GM12878 (cell line): Measurements from ENCODE around the gene COA1. TPM values are rescaled to one million over a fixed set of nuclear protein-coding genes. Genes with fewer than 3 reads are reported as not detected.

Source experiments
- ATAC-seq: fragments of 200-7000 bp; cut with Tn5 transposase; 3 replicates; pipeline ENCODE4 v1.9.1; 2020; ENCODE audit warnings: mild to moderate bottlenecking, moderate library complexity
- BruUV-seq: library from RNA; stranded (reverse); fragments of 400-500 nt; replicated peaks from 2 replicates; lab custom pipeline; 2021; lab: Mats Ljungman, UMichigan
- CTCF ChIA-PET: fragments of 300-600 bp; sonication (Branson Sonifier 250); formaldehyde crosslinking; extraction: SDS; loops from one replicate; lab custom pipeline; 2021; ENCODE audit warnings: inconsistent platforms; lab: Yijun Ruan, JAX
- POLR2A ChIA-PET: fragments of 350-600 bp; formaldehyde crosslinking; extraction: SDS; loops from one replicate; lab custom pipeline; 2021; ENCODE audit warnings: inconsistent platforms; lab: Charles Lee
- RAD21 ChIA-PET: fragments of 300-600 bp; sonication (Branson Sonifier 250); formaldehyde crosslinking; loops from one replicate; lab custom pipeline; 2023; ENCODE audit warnings: antibody characterized with exemption; ENCODE audit not compliant: unreplicated experiment; lab: Charles Lee
- SMC1A ChIA-PET: fragments of 300-600 bp; sonication (Branson Sonifier 250); formaldehyde crosslinking; loops from one replicate; lab custom pipeline; 2023; ENCODE audit not compliant: unreplicated experiment, uncharacterized antibody; lab: Charles Lee
- DNase-seq: peaks from one replicate; pipeline ENCODE4 v3.0.0-alpha.2; 2011; ENCODE audit warnings: low read depth, low spot score
- FAIRE-seq: peaks from 3 replicates; lab custom pipeline; 2011; peaks lifted over from hg19 to GRCh38; lab: Jason Lieb, UNC
- H2AFZ ChIP-seq: 2 replicates; pipeline ENCODE4 v1.6.0; 2011; ENCODE audit warnings: low read depth, low read length, control low read depth; ENCODE audit not compliant: control insufficient read depth
- H3K27ac ChIP-seq: 2 replicates; pipeline ENCODE4 v1.5.1; 2011; ENCODE audit warnings: control low read depth; ENCODE audit not compliant: control insufficient read depth, insufficient read depth
- H3K27me3 ChIP-seq, 2 experiments: replicated peaks in 1 of 2; 2 replicates each; pipeline versions ENCODE4 v1.6.0 to v1.6.1; 2011; ENCODE audit warnings: low read length in 1 of 2; ENCODE audit not compliant: control insufficient read depth in 2 of 2, insufficient read depth in 2 of 2
- H3K36me3 ChIP-seq, 2 experiments: 2 replicates each; pipeline ENCODE4 v1.5.1; 2011; ENCODE audit warnings: low read length in 1 of 2; ENCODE audit not compliant: control insufficient read depth in 2 of 2, insufficient read depth in 2 of 2
- H3K4me1 ChIP-seq: 2 replicates; pipeline ENCODE4 v1.6.1; 2011; ENCODE audit warnings: mild to moderate bottlenecking, low read length, moderate library complexity, mixed read lengths; ENCODE audit not compliant: control insufficient read depth, insufficient read depth
- H3K4me2 ChIP-seq: 2 replicates; pipeline ENCODE4 v1.6.0; 2011; ENCODE audit warnings: control low read depth; ENCODE audit not compliant: control insufficient read depth, insufficient read depth
- H3K4me3 ChIP-seq: fragments of 200-600 bp; sonication (generic); 2 replicates; pipeline ENCODE4 v1.5.1; 2016
- H3K79me2 ChIP-seq: 2 replicates; pipeline ENCODE4 v1.6.0; 2011; ENCODE audit warnings: low read length; ENCODE audit not compliant: control insufficient read depth, insufficient read depth
- H3K9ac ChIP-seq: 2 replicates; pipeline ENCODE4 v1.8.0; 2011; ENCODE audit warnings: low read length, control low read depth, mixed read lengths; ENCODE audit not compliant: control insufficient read depth, insufficient read depth
- H3K9me3 ChIP-seq: replicated peaks from 3 replicates; pipeline ENCODE4 v1.5.1; 2011; ENCODE audit warnings: mild to moderate bottlenecking, low read length; ENCODE audit not compliant: control insufficient read depth, insufficient read depth
- H4K20me1 ChIP-seq: 2 replicates; pipeline ENCODE4 v1.6.0; 2011; ENCODE audit not compliant: control insufficient read depth, insufficient read depth
- CREB1 ChIP-seq: IDR thresholded peaks from 2 replicates; pipeline ENCODE4 v1.6.1; 2012; ENCODE audit warnings: low read depth, mild to moderate bottlenecking, inconsistent platforms
- CREM ChIP-seq: IDR thresholded peaks from 2 replicates; pipeline ENCODE4 v1.6.1; 2014; ENCODE audit warnings: antibody characterized with exemption, low read depth
- GATAD2B ChIP-seq: fragments of 450-650 bp; conservative IDR thresholded peaks from 2 replicates; pipeline ENCODE4 v1.6.1; 2017; ENCODE audit warnings: low read depth, mild to moderate bottlenecking, moderate library complexity
- JUNB ChIP-seq: IDR thresholded peaks from 2 replicates; pipeline ENCODE4 v1.6.1; 2016; ENCODE audit warnings: antibody characterized with exemption, mild to moderate bottlenecking
- MTA3 ChIP-seq: IDR thresholded peaks from 2 replicates; pipeline ENCODE4 v1.6.1; 2012; ENCODE audit warnings: low read length, inconsistent platforms, borderline replicate concordance
- NR2F1 ChIP-seq: fragments of 450-650 bp; conservative IDR thresholded peaks from 2 replicates; pipeline ENCODE4 v1.6.1; 2017; ENCODE audit warnings: mild to moderate bottlenecking
- POLR2AphosphoS2 ChIP-seq: IDR thresholded peaks from 2 replicates; pipeline ENCODE4 v1.6.1; 2011; ENCODE audit warnings: low read depth, mild to moderate bottlenecking, low read length, improper control_type of control experiment, moderate library complexity
- RUNX3 ChIP-seq: IDR thresholded peaks from 2 replicates; pipeline ENCODE4 v1.6.1; 2012; ENCODE audit warnings: low read length, inconsistent platforms
- YY1 ChIP-seq: IDR thresholded peaks from 2 replicates; pipeline ENCODE4 v1.6.1; 2011; ENCODE audit warnings: low read depth, mild to moderate bottlenecking, low read length
- ZNF24 ChIP-seq: fragments of 450-650 bp; IDR thresholded peaks from 2 replicates; pipeline ENCODE4 v1.6.1; 2017; ENCODE audit warnings: antibody characterized with exemption, mild to moderate bottlenecking
- WGBS: methylation state at CpG from one replicate; pipeline ENCODE4 v1.1.6; 2016; ENCODE audit warnings: low lambda C conversion rate; ENCODE audit not compliant: insufficient replicate concordance, insufficient coverage; ENCODE audit errors: missing lambda C conversion rate; 5-methylcytosine and 5-hydroxymethylcytosine counted together
- in situ Hi-C: fragments of 300-500 bp; cut with MboI; formaldehyde crosslinking; loops from 9 replicates; pipeline ENCODE4 v1.14.3; 2018; ENCODE audit warnings: mixed read lengths
- intact Hi-C: fragments of 100-400 bp; cut with micrococcal nuclease; formaldehyde crosslinking; loops from one replicate; pipeline ENCODE4 v1.14.2; 2022; ENCODE audit not compliant: unreplicated experiment
- polyA plus RNA-seq, 11 experiments: library from polyadenylated mRNA; depleted of rRNA in 4 of 11; unstranded in 6 of 11; stranded (reverse) in 5 of 11; fragments of >200 nt; fragmentation: Nextera tagmentation in 4 of 11; fragmentation: Illumina TruSeq in 1 of 11; extraction: Ambion mirVana in 4 of 11; extraction: Trizol in 1 of 11; gene quantifications; 1 replicate in 1 of 11; 2 replicates in 10 of 11; pipeline versions ENCODE4 v1.2.1 to v1.2.3, GENCODE V29; 2011 to 2016; ENCODE audit warnings: inconsistent platforms in 2 of 11, missing spikeins in 2 of 11, low read depth in 1 of 11
- total RNA-seq, 4 experiments: library from RNA; depleted of rRNA in 3 of 4; stranded (reverse); fragments of >200 nt in 3 of 4; fragmentation: Illumina TruSeq in 1 of 4; extraction: Trizol in 1 of 4; gene quantifications; 2 replicates each; pipeline versions ENCODE4 v1.2.1 to v1.2.3, GENCODE V29; 2013 to 2021
- TF ChIP-seq, protein P1 (sequence below): fragments of 450-650 bp; IDR thresholded peaks from 2 replicates; pipeline ENCODE4 v1.6.1; 2017; ENCODE audit warnings: mild to moderate bottlenecking, low read depth, inconsistent platforms; ENCODE audit not compliant: poor library complexity, severe bottlenecking
- TF ChIP-seq, protein P2 (sequence below): IDR thresholded peaks from 2 replicates; pipeline ENCODE4 v1.6.1; 2012; ENCODE audit warnings: low read depth, low read length, improper control_type of control experiment
- TF ChIP-seq, protein P3 (sequence below): fragments of 150-350 bp; IDR thresholded peaks from 2 replicates; pipeline ENCODE4 v1.6.1; 2016; ENCODE audit warnings: low read depth, low read length
- TF ChIP-seq, protein P4 (sequence below): IDR thresholded peaks from 2 replicates; pipeline ENCODE4 v1.6.1; 2011; ENCODE audit warnings: borderline replicate concordance, low read depth, mild to moderate bottlenecking, moderate library complexity, low read length; ENCODE audit not compliant: insufficient read depth, poor library complexity, severe bottlenecking

The COA1 gene
- total and polyA plus RNA-seq, 10 of the 15 experiments (the other 5 are each of a cell fraction or from before 2014, with no cell fraction given): 83.1 to 258 (median 111) TPM

DNA sequence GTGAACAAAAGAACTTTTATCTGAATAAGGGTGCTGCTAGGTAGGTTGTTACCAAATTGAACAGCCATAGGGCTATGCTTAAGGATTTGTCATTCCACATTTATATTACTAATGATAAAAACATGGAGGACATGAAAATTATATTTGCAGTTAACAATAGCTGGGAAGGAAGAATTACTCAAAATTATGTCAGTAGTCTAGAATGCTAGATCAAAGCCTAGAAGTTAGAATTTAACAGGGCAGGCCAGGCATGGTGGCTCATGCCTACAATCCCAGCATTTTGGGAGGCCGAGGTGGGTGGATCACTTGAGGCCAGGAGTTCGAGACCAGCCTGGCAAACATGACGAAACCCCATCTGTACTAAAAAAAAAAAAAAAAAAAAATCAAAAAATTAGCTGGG, 137.0 kb downstream of the COA1 start (continued):
- TF ChIP-seq, protein P1, sequence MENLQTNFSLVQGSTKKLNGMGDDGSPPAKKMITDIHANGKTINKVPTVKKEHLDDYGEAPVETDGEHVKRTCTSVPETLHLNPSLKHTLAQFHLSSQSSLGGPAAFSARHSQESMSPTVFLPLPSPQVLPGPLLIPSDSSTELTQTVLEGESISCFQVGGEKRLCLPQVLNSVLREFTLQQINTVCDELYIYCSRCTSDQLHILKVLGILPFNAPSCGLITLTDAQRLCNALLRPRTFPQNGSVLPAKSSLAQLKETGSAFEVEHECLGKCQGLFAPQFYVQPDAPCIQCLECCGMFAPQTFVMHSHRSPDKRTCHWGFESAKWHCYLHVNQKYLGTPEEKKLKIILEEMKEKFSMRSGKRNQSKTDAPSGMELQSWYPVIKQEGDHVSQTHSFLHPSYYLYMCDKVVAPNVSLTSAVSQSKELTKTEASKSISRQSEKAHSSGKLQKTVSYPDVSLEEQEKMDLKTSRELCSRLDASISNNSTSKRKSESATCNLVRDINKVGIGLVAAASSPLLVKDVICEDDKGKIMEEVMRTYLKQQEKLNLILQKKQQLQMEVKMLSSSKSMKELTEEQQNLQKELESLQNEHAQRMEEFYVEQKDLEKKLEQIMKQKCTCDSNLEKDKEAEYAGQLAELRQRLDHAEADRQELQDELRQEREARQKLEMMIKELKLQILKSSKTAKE: no peak
- TF ChIP-seq, protein P2, sequence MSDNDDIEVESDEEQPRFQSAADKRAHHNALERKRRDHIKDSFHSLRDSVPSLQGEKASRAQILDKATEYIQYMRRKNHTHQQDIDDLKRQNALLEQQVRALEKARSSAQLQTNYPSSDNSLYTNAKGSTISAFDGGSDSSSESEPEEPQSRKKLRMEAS: no peak
- TF ChIP-seq, all 136 proteins: peak for 0

DNA sequence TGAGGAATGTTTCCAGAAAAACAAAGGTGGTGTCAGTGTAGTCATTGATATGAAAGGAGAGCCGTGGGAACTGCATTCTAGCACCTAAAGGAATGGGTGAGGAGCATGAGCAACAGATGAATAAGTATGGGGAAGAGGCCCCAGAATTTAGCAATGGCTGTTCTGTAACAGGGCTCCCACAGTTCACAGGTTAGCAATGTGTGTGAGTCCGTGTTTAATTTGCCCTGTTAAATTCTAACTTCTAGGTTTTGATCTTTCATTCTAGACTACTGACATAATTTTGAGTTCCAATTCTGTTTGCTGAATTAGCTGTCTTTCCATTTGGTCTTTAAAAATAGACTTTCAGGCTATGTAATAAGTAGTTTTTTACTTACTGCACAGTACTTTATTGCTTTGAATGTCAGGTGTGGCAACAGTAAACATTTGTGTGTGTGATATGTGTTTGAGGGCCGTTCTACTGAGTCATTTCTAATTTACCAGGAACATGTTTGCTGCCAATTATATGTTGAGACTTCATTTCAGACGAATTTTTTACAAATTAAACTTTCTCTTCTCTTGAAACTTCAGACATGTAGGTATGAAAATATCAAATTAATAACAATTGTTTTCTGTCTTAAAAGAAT, 137.7 kb downstream of the COA1 start:
- FAIRE-seq (no peak), ATAC-seq (peak; percentile 39), DNase-seq (no peak)
- CTCF ChIA-PET: interaction anchor here (1.2 to 12.5 kb wide), 6 partner anchors 9 to 247 kb away, joined by 3 to 183 read pairs (median 12); partner anchors contain the start of gene STK17A
- H3K9ac ChIP-seq: peak overlapping the region; percentile 11; the same call in 1 of the 2 replicates
- in situ Hi-C loops (no loop called here), intact Hi-C loops (loop anchor here (1.0 kb wide), 1 partner anchor 57 kb away; no protein-coding TSS in a partner anchor)
- H3K36me3 ChIP-seq: peaks cover 1 to 9% of the 10 kb centered on the region in 2 experiments; a peak in 2 of 4 replicates
- WGBS: 2% methylated on average over 4 of the region's 4 CpGs
- H3K4me2 ChIP-seq: peak overlapping the region; percentile 70
- H3K79me2 ChIP-seq: peaks cover 98% of the 10 kb centered on the region
- RAD21 ChIA-PET: interaction anchor here (1.2 to 12.2 kb wide), 5 partner anchors 9 to 134 kb away, joined by 4 to 280 read pairs (median 18); partner anchors contain the start of gene STK17A
- H3K9me3 ChIP-seq: no peaks in the 10 kb centered on the region; the same call in 2 of the 3 replicates
- POLR2A ChIA-PET: interaction anchor here (0.6 to 9.8 kb wide), 5 partner anchors 22 to 240 kb away, joined by 3 to 138 read pairs (median 4); no protein-coding TSS in a partner anchor
- H3K27ac ChIP-seq: peak overlapping the region; percentile 98
- BruUV-seq: no TSS peak
- H2AFZ ChIP-seq: no peak overlapping the region
- H3K27me3 ChIP-seq: no peaks in the 10 kb centered on the region
- peak overlapping the region; percentile 71 for H3K4me3 ChIP-seq
- H4K20me1 ChIP-seq: no peaks in the 10 kb centered on the region
- H3K4me1 ChIP-seq: peaks cover 42% of the 10 kb centered on the region
- SMC1A ChIA-PET: interaction anchor here (0.9 to 9.8 kb wide), 7 partner anchors 10 to 193 kb away, joined by 3 to 163 read pairs (median 20); partner anchors contain the start of genes COA1 and STK17A
- TF ChIP-seq RUNX3 (peak; percentile 4; the same call in 1 of the 2 replicates), JUNB (peak; percentile 52), POLR2AphosphoS2 (no peak), CREM (peak; percentile 17; the same call in 1 of the 2 replicates), CREB1 (no peak), YY1 (peak; percentile 67), ZNF24 (no peak), NR2F1 (no peak), GATAD2B (peak; percentile 25; the same call in 1 of the 2 replicates), MTA3 (no peak)
- TF ChIP-seq, protein P3, sequence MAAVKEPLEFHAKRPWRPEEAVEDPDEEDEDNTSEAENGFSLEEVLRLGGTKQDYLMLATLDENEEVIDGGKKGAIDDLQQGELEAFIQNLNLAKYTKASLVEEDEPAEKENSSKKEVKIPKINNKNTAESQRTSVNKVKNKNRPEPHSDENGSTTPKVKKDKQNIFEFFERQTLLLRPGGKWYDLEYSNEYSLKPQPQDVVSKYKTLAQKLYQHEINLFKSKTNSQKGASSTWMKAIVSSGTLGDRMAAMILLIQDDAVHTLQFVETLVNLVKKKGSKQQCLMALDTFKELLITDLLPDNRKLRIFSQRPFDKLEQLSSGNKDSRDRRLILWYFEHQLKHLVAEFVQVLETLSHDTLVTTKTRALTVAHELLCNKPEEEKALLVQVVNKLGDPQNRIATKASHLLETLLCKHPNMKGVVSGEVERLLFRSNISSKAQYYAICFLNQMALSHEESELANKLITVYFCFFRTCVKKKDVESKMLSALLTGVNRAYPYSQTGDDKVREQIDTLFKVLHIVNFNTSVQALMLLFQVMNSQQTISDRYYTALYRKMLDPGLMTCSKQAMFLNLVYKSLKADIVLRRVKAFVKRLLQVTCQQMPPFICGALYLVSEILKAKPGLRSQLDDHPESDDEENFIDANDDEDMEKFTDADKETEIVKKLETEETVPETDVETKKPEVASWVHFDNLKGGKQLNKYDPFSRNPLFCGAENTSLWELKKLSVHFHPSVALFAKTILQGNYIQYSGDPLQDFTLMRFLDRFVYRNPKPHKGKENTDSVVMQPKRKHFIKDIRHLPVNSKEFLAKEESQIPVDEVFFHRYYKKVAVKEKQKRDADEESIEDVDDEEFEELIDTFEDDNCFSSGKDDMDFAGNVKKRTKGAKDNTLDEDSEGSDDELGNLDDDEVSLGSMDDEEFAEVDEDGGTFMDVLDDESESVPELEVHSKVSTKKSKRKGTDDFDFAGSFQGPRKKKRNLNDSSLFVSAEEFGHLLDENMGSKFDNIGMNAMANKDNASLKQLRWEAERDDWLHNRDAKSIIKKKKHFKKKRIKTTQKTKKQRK: no peak
- TF ChIP-seq, protein P4, sequence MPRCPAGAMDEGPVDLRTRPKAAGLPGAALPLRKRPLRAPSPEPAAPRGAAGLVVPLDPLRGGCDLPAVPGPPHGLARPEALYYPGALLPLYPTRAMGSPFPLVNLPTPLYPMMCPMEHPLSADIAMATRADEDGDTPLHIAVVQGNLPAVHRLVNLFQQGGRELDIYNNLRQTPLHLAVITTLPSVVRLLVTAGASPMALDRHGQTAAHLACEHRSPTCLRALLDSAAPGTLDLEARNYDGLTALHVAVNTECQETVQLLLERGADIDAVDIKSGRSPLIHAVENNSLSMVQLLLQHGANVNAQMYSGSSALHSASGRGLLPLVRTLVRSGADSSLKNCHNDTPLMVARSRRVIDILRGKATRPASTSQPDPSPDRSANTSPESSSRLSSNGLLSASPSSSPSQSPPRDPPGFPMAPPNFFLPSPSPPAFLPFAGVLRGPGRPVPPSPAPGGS: peak; percentile 82
